HG03565 (cell line): ENCODE measurements around the gene CNOT8.
"Not testable (repeated sequence)": the region's sequence is repeated elsewhere in the genome, so short reads cannot be mapped to it uniquely, and the experiment has no call there.

ENCODE experiments used
- ATAC-seq: cut with Tn5 transposase; IDR thresholded peaks from one replicate; pipeline ENCODE4 v1.9.1; 2021; ENCODE audit warnings: mild to moderate bottlenecking, moderate library complexity; ENCODE audit not compliant: unreplicated experiment

Gene CNOT8

DNA sequence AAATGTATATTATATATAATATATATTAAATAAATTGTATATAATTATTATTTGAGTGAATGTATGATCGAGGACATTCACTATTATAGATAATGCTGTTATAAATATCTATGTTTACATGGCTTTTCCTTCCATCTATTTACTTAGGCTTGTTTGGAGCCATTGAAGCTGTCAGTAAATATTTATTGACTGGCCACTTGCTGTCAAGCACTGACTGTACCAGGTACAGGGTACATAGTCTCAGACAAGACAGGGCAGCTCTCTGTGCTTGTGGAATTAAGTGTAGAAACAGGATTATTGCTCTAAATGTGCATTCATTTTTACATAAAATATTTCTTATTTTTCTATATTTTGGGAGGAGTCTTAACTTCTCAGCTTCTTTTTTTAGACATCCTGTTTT is 24.4 kb upstream of the CNOT8 start:
- no peak for ATAC-seq

DNA sequence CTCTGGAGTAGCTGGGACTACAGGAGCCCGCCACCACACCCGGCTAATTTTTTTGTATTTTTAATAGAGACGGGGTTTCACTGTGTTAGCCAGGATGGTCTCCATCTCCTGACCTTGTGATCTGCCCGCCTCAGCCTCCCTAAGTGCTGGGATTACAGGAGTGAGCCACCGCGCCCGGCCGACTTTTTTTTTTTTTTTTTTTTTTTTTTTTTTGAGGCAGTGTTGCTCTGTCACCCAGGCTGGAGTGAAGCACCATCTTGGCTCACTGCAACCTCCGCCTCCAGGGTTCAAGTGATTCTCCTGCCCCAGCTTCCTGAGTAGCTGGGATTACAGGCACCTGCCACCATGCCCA is 22.8 kb upstream of the CNOT8 start:
- not testable (repeated sequence) for ATAC-seq

- ATAC-seq: no peak
These were observed 22.2 kb upstream of the CNOT8 start for GRCh38 chr5:154836225-154836624.

GRCh38 chr5:154837009-154837901 is 21.2 kb upstream of the CNOT8 start:
- ATAC-seq: no peak

DNA sequence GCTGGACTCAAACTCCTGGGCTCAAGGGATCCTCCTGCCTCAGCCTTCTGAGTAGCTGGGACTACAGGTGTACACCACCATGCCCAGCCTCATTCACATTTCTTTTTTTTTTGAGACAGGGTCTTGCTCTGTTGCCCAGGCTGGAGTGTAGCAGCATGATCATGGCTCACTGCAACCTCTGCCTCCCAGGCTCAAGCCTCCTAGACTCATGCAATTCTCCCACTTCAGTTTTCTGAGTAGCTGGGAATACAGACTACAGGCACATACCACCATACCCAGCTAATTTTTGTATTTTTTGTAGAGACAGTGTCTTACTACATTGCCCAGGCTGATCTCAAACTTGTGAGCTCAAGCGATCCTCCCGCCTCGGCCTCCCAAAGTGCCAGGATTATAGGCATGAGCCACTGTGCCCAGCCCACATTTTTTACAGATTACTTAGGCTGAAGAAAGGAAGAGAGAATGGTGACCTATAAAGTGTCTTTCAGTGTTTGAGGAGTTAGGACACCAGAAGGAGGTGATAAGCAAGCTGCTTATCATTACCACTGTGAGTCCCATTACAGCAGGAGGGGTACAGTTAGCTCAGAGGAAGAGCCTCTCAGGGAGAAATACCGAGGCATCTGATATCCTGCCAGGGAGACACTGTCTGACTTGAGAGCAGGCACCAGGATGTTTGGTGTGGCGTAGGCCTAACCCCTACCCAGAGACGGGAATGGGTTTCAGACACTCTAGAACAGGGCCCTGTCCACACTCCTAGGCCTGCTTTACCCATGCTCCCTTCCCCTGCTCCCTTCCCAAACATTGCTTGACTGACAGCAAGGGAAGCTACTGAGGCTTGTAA is 17.8 kb upstream of the CNOT8 start:
- no peak for ATAC-seq

GRCh38 chr5:154841273-154841661 is 17.2 kb upstream of the CNOT8 start:
- no peak for ATAC-seq

- ATAC-seq: no peak
These were observed 15.5 kb upstream of the CNOT8 start for GRCh38 chr5:154842689-154843530.

DNA sequence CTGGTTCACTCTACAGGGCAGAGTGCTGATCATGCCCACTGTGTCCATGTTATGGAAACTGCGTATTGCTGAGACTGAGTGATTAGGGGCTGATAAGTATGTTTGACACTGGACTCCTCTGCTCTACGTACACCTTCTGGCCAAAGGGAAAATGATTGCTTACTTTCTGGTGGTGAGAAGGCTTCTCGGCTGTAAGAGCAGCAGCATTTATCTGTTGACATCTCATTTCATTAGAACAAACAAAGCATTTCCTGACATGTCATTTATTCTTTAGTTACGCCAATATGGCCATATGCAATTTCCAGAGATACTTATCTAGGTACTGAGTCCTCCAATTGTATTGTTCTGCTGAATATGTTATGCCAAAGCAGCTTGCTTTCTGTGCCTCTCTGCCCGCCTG is 13.6 kb upstream of the CNOT8 start:
- no peak for ATAC-seq

DNA sequence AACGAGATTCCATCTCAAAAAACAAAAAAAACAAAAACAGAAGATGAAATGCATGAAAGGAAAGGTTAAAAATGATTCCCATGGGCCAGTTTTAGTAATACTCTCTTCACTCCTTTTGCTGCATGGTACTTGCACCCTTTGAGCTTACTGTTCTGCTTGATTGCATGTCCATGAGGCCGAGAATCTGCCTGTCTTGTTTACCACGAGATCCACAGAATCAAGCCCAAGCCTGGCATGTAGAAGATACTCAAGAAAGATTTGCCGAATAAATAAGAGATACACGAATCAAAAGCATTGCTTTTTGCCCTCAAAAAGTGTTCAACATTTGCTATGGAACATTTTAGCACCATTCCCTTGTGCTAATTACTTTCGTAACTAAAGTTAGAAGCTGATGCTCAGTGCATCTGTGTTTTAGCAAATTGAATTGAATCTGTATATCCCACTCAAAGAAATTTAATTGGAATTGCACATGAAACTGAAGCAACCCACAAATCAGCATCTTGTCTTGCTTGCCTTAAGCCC is 9.1 kb upstream of the CNOT8 start:
- ATAC-seq: no peak

- ATAC-seq: no peak
These were observed 8.6 kb upstream of the CNOT8 start for GRCh38 chr5:154849791-154850201.

DNA sequence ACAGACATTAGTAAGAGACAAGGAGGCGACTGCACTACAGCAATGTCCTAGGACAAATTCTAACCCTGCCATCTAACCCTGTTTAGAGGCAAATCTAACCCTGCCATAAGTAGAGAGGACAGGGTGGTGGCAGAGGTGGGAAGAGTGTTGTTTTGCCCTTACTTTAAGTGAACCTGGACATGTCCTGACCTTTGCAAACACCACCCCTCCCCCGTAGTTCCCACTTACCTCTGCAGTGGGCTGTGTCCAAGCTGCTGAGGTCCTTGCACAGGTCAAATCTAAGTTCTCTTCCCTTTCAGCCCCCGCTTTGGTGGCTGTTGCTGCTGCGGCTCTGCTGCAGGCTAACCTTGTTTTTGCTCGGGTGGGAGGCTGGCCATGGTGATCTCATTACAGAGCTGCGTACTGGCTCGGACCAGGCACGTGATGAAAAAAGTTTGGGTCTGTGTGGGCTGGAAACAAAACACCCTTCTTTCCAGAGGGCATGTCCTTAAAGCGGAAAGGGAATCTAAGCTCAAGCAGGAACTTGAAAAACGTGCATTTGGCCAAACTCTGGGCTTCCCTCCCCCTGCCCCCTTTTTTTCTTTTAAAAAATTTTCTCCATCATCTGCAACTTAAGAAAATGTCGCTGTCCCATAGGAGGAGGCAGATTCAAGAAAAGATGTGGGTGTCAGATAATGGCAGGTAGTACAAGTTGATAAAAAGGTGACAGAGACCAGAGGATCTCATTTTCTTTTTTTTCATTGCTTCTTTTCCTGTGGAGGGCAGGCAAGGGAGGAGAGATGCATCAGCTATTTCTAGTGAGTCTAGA is 8.0 kb upstream of the CNOT8 start, which contains the start of gene FAXDC2:
FAXDC2 (minus strand) TSS at position 349 of the 808 bp plus-strand sequence. CDS start 12,425 bp downstream, outside the sequence.
- no peak for ATAC-seq

- ATAC-seq: no peak
These were observed 7.1 kb upstream of the CNOT8 start for GRCh38 chr5:154851351-154851750.

DNA sequence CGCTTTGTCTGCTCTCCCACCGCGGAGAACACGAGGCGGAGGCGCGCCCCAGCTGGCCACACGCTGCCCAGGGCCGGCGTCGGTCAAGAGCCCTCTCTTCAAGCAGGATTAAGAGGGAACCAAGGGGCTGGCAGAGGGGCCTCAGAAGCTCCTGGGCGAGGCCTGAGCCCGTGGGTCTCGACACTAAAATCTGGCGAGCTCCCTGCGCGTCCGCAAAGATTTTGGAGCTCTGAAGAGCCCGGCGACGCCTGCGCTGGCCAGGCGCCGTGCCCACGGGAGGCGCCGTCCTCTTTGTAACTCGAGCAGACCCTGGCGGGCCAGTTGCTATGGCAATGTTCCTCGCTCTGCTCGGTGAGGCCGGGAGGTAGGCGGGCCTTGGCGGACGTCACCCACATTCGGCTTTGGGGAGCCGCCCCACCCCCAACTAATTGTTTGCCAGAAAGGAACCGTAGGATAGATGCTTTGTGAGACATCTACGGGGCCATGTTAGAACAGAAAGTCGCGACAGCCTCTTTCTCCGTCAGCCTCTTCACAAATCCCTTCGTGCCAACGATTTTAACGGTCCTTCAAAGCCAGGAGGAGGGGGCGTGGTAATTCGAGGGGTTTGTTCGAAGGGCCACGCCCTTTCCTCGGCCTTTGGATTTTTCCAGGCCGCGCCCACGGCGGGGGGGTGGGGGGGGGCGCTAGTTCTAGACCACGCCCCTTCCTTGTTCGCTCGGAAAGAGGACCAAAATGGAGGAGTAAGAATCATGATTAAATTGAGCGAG is 714 bp upstream of the CNOT8 start:
- ATAC-seq: peak; percentile 52

GRCh38 chr5:154858972-154859871 is 795 bp downstream of the CNOT8 start:
- ATAC-seq: peak; percentile 20

DNA sequence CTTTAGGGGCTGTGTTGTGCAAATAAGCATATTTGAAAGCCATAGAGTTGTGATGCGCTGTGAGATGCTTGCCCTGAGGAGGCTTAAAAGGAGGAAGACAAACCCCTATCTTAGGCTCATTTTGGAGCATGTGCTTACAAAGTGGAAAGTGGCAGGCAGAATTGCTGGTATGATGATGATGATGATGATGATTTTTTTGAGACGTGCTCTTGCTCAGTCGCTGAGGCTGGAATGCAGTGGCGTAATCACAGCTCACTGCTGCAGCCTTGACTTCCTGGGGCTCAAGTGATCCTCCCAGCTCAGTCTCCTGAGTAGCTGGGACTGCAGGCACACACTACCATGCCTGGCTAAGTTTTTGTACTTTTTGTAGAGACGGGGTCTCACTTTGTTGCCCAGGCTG is 1.7 kb downstream of the CNOT8 start:
- ATAC-seq: no peak

- no peak for ATAC-seq
These were observed 2.3 kb downstream of the CNOT8 start for GRCh38 chr5:154860765-154861164.

DNA sequence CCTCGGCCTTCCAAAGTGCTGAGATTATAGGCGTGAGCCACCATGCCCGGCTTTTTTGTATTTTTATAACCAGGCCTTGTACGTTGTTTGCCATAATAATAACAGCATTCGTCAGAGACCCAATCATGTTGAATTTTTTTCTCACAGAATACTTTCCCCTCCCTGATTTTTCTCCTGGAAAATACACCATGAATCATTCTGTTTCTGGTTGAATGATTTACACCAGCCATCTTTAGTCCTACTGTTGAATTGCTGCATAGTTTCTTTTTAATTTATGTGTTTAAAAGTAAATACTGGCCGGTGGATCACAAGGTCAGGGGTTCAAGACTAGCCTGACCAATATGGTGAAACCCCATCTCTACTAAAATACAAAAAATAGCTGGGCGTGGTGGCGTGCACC is 3.5 kb downstream of the CNOT8 start:
- no peak for ATAC-seq

DNA sequence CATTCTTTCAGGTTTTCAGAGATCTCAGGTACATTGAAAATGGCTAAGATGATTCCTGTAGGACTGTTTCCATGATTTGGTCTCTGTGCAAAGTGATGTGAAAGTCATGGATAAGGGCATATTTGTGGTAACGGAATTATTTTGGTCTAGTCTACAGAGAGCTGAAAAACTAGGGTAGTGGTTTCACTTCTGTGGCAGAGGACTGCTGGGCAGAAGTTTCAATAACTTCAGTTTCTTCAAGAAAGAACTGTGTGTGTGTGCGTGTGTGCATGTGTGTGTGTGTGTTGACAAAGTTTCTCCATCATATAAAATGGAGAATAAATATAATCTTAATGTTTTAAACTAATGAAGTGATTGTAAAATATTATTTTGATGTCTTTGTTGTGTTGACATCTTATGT is 4.3 kb downstream of the CNOT8 start:
- ATAC-seq: no peak
